ENCODE data around the gene PLA2G4E.

Gene PLA2G4E

GRCh38 chr15:41975669-41976068, 45.2 kb downstream of the PLA2G4E start:
- in situ Hi-C loops (cut with HindIII; ENCODE audit: low pct_ligation_motif_present, low sequenced_read_pairs): no loop called here
- no peak for DNase-seq
- no peaks in the 10 kb centered on the region for H3K36me3 ChIP-seq (replicated peaks)
- TF ChIP-seq, protein P1, sequence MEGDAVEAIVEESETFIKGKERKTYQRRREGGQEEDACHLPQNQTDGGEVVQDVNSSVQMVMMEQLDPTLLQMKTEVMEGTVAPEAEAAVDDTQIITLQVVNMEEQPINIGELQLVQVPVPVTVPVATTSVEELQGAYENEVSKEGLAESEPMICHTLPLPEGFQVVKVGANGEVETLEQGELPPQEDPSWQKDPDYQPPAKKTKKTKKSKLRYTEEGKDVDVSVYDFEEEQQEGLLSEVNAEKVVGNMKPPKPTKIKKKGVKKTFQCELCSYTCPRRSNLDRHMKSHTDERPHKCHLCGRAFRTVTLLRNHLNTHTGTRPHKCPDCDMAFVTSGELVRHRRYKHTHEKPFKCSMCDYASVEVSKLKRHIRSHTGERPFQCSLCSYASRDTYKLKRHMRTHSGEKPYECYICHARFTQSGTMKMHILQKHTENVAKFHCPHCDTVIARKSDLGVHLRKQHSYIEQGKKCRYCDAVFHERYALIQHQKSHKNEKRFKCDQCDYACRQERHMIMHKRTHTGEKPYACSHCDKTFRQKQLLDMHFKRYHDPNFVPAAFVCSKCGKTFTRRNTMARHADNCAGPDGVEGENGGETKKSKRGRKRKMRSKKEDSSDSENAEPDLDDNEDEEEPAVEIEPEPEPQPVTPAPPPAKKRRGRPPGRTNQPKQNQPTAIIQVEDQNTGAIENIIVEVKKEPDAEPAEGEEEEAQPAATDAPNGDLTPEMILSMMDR (IDR thresholded peaks at IDR 0.05; ENCODE audit: low read depth, low read length, missing control alignments): no peak
- no peak overlapping the region for H3K27ac ChIP-seq
- no peak overlapping the region for H3K4me3 ChIP-seq (ENCODE audit: low read depth, low read length)
- H3K27me3 ChIP-seq (replicated peaks): no peaks in the 10 kb centered on the region

GRCh38 chr15:41974041-41974440, 46.8 kb downstream of the PLA2G4E start:
- Histone ChIP-seq H3K4me3 (ENCODE audit: low read depth, low read length) (no peak overlapping the region), H3K27me3 (replicated peaks) (no peaks in the 10 kb centered on the region), H3K36me3 (replicated peaks) (no peaks in the 10 kb centered on the region), H3K27ac (no peak overlapping the region)
- TF ChIP-seq, protein P1 (IDR thresholded peaks at IDR 0.05; ENCODE audit: low read depth, low read length, missing control alignments): no peak
- in situ Hi-C loops (cut with HindIII; ENCODE audit: low pct_ligation_motif_present, low sequenced_read_pairs): no loop called here
- no peak for DNase-seq

DNA sequence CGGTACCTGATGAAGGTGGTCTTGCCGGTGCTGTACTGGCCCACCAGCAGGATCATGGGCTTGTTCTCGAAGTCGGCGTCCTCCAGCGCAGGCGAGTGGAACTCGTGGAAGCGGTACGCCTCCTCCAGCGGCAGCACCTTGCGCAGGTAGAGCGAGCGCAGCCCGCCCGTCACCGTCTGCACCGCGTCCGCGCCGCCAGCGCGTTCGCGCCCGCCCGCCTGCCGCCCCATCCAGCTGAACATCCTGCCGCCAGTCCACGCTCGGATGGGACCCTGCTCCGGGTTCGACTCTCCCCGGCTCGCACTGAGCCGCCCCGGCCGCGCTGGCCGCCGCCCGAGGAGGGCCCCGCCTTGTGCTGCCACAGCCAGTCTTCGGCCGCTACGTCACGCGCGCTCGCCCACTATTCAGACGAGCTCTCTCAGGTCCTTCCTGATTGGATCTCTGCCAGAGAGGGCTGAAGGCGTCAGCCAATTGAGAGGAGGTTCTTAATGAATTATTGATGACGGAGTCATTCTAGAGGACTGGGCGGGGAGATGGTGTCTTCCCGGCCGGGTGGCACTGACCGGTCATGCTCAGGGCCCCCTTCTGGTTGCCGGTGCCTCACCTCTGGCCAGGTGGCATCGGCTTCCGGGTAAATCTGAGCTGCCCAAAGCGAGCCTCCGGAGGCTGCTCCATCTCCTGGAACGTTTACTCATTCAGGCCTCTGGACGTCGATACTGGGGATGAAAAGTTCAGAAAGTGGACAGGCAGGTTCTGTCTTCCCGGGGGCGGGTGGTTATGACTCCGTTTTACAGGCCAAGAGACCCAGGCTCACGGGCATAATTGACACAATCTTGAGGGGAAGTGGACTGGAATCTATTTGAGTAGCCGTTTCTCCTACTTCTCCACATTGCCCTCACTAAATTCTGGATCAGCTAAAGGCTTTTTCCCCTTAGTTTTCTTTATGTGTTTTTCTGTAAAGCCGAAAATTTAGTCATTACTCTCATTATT, 48.3 kb downstream of the PLA2G4E start, which contains the start of gene EHD4:
Gene EHD4 (minus strand): TSS at position 305 of the 990 bp plus-strand sequence. CDS start 63 bp downstream, at position 242.
- DNase-seq: peak; percentile 99
- TF ChIP-seq, protein P1 (IDR thresholded peaks at IDR 0.05; ENCODE audit: low read depth, low read length, missing control alignments): peak; percentile 59
- H3K36me3 ChIP-seq (replicated peaks): no peaks in the 10 kb centered on the region
- H3K27ac ChIP-seq: peak within 1 kb of the TSS; percentile 77
- in situ Hi-C loops (cut with HindIII; ENCODE audit: low pct_ligation_motif_present, low sequenced_read_pairs): no loop called here
- H3K4me3 ChIP-seq (ENCODE audit: low read depth, low read length): peak within 1 kb of the TSS; percentile 90
- no peaks in the 10 kb centered on the region for H3K27me3 ChIP-seq (replicated peaks)

- no peaks in the 10 kb centered on the region for H3K36me3 ChIP-seq (replicated peaks)
- no peaks in the 10 kb centered on the region for H3K27me3 ChIP-seq (replicated peaks)
- H3K27ac ChIP-seq: peak overlapping the region; percentile 77
- TF ChIP-seq, protein P1 (IDR thresholded peaks at IDR 0.05; ENCODE audit: low read depth, low read length, missing control alignments): no peak
- in situ Hi-C loops (cut with HindIII; ENCODE audit: low pct_ligation_motif_present, low sequenced_read_pairs): no loop called here
- H3K4me3 ChIP-seq (ENCODE audit: low read depth, low read length): peak overlapping the region; percentile 90
- DNase-seq: no peak
Measured at GRCh38 chr15:41971895-41972252, 49.0 kb downstream of the PLA2G4E start.

DNA sequence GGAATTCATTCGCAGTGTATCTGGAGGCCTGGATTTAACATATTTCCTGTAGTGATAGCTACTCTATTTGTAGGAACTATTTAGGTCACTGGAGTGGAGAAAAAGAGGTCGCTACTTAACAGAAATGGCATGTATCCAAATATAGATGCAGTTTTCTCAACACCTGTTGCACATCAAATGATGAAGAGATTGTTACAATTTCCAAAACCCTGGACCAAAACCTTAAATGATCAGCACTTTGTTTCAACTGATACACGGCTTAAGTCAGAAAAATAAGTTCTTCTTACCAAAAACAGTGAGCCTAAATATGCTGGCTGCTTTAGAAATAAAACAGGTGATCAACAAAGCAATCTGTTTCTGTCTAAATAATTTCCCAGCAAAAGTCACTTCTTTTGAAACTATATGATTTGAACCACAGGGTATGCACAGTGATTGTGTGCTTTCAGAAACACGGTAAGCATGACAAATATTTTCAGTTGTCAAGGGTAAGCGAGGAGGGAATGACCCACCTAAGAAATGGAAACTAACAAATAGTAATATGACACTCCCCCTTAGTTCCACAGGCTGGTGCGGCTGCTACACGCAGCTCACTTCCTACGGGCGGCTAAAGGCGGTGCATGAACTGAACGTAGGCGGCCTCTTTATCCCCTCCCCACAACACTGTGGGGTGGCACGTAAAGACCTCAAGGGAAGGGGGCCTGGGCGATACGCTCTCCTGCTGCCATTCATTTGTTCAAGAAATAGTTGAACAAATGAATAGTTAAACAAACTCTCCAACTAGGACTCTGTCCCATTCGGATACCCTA, 49.5 kb downstream of the PLA2G4E start:
- in situ Hi-C loops (cut with HindIII; ENCODE audit: low pct_ligation_motif_present, low sequenced_read_pairs): no loop called here
- Histone ChIP-seq H3K27me3 (replicated peaks) (no peaks in the 10 kb centered on the region), H3K27ac (peak overlapping the region; percentile 77), H3K36me3 (replicated peaks) (no peaks in the 10 kb centered on the region), H3K4me3 (ENCODE audit: low read depth, low read length) (peak overlapping the region; percentile 90)
- TF ChIP-seq, protein P1 (IDR thresholded peaks at IDR 0.05; ENCODE audit: low read depth, low read length, missing control alignments): peak; percentile 12
- peak; percentile 41 for DNase-seq
